ENCODE measurements around the gene PAK1. TPM values are rescaled to one million over a fixed set of nuclear protein-coding genes. Genes with fewer than 3 reads are reported as not detected.

PAK1 gene
- total and polyA plus RNA-seq, 10 of the 15 experiments (the other 5 are each of a cell fraction or from before 2014, with no cell fraction given), result 43.8 to 321 (median 110) TPM

DNA sequence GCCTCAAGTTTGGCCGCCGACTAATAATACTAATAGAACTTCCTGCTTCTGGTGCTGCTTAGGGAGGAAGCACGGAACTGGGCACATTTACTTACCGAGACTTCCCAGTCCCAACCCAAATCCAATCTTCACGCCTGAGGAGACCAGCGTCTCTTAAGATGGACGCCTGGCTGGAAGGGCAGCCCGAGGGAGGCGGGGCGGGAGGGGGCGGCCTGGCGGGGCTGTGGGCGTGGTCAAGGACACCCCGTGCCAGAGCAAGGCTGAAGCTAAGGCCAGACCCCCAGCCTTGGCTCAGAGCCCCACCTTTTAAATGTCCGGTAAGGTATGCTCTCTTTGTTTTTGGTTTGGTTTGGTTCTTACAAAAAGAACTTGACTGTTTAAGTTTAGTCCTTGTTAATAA, 172.4 kb downstream of the PAK1 start, which contains the start of gene GDPD4 (continued):
- TF ChIP-seq ZNF592 (IDR thresholded peaks at IDR 0.05) (no peak), STAT3 (IDR thresholded peaks at IDR 0.05; ENCODE audit: low read depth, low read length) (no peak), RUNX3 (IDR thresholded peaks at IDR 0.05; ENCODE audit: low read length) (no peak), KLF5 (IDR thresholded peaks at IDR 0.05; ENCODE audit: partially characterized antibody) (no peak)
- TF ChIP-seq, protein P1, sequence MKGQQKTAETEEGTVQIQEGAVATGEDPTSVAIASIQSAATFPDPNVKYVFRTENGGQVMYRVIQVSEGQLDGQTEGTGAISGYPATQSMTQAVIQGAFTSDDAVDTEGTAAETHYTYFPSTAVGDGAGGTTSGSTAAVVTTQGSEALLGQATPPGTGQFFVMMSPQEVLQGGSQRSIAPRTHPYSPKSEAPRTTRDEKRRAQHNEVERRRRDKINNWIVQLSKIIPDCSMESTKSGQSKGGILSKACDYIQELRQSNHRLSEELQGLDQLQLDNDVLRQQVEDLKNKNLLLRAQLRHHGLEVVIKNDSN (IDR thresholded peaks at IDR 0.05; ENCODE audit: borderline replicate concordance, extremely low read length, insufficient read depth, low read depth, low read length), result no peak

- BruUV-seq (replicated peaks), result no TSS peak
- FAIRE-seq (no peak), ATAC-seq (no peak), DNase-seq (ENCODE audit: low read depth, low spot score) (no peak)
- 21% methylated on average over 5 of the region's 5 CpGs for WGBS (ENCODE audit: insufficient coverage, insufficient replicate concordance, low lambda C conversion rate, missing lambda C conversion rate)
- ChIA-PET POLR2A (no interaction called here), RAD21 (ENCODE audit: unreplicated experiment) (no interaction called here), CTCF (no interaction called here), SMC1A (ENCODE audit: uncharacterized antibody, unreplicated experiment) (interaction anchor here (0.6 to 0.9 kb wide), 2 partner anchors 254 to 256 kb away, joined by 3 read pairs; no protein-coding TSS in a partner anchor)
- no peaks in the 10 kb centered on the region for H3K27me3 ChIP-seq (replicated peaks in 1 of 2; ENCODE audit: control insufficient read depth in 2 of 2, insufficient read depth in 2 of 2, low read length in 1 of 2)
- H3K4me1 ChIP-seq (ENCODE audit: control insufficient read depth, insufficient read depth, low read length), result no peaks in the 10 kb centered on the region
- no peaks in the 10 kb centered on the region for H3K9me3 ChIP-seq (replicated peaks; ENCODE audit: control insufficient read depth, insufficient read depth, low read length)
- no peak overlapping the region for H3K4me3 ChIP-seq
- H3K4me2 ChIP-seq (ENCODE audit: control insufficient read depth, insufficient read depth), result no peak overlapping the region
- TF ChIP-seq RAD51 (IDR thresholded peaks at IDR 0.05), result no peak
- no peak for TF ChIP-seq NRF1 (conservative IDR thresholded peaks at IDR 0.05; ENCODE audit: low read depth, low read length)
- no peak for TF ChIP-seq EGR1 (IDR thresholded peaks at IDR 0.05; ENCODE audit: borderline replicate concordance in 1 of 2, low read depth in 2 of 2, low read length in 2 of 2)
- no peak for TF ChIP-seq RFX5 (IDR thresholded peaks at IDR 0.05; ENCODE audit: low read depth, low read length)
- TF ChIP-seq ZNF24 (IDR thresholded peaks at IDR 0.05), result no peak
- TF ChIP-seq SMAD1 (IDR thresholded peaks at IDR 0.05; ENCODE audit: low read depth, partially characterized antibody), result no peak
- TF ChIP-seq LARP7 (IDR thresholded peaks at IDR 0.05), result no peak
- no peak for TF ChIP-seq MYB (IDR thresholded peaks at IDR 0.05; ENCODE audit: borderline replicate concordance, low read depth, low read length)
- no peak for TF ChIP-seq NKRF (conservative IDR thresholded peaks at IDR 0.05)
- intact Hi-C loops (cut with micrococcal nuclease; ENCODE audit: unreplicated experiment) (no loop called here), in situ Hi-C loops (cut with MboI) (no loop called here)
- H3K36me3 ChIP-seq (ENCODE audit: control insufficient read depth in 2 of 2, insufficient read depth in 2 of 2, low read length in 1 of 2), result no peaks in the 10 kb centered on the region
- no peak overlapping the region for H3K9ac ChIP-seq (ENCODE audit: control insufficient read depth, insufficient read depth, low read length)
- no peaks in the 10 kb centered on the region for H4K20me1 ChIP-seq (ENCODE audit: control insufficient read depth, insufficient read depth)
- H2AFZ ChIP-seq (ENCODE audit: control insufficient read depth, low read depth, low read length), result no peak overlapping the region
- no peaks in the 10 kb centered on the region for H3K79me2 ChIP-seq (ENCODE audit: control insufficient read depth, insufficient read depth, low read length)
- no peak overlapping the region for H3K27ac ChIP-seq (ENCODE audit: control insufficient read depth, insufficient read depth)
These were observed 173.2 kb downstream of the PAK1 start for GRCh38 chr11:77300695-77301094.

Measured in GM12878 (cell line).